ENCODE measurements around the gene OTOG.

Gene OTOG

GRCh38 chr11:17561526-17561925, 14.5 kb downstream of the OTOG start:
- no peak for DNase-seq

DNA sequence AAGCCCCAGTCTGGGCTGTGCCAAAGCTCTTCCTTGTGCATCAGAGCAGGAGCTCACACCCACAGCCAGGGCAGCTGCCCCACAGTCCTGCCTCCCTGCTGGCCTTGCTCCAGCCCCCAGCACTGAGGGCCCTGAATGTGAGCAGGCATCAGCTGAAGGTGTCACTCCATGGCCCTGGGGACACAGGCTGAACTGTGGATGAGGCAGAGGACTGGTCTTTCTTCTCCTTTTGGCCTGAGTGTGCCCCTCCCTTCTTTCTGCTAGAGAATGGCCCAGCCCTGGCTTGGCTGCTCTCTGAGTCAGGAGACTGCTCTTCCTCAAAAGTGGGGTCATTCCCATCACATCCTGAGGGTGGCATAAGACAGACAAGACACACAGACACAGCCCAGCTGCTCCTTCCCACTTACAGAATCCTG, 16.2 kb downstream of the OTOG start:
- DNase-seq = no peak

- no peak for DNase-seq
These were observed 17.1 kb downstream of the OTOG start for GRCh38 chr11:17563961-17564686.

DNA sequence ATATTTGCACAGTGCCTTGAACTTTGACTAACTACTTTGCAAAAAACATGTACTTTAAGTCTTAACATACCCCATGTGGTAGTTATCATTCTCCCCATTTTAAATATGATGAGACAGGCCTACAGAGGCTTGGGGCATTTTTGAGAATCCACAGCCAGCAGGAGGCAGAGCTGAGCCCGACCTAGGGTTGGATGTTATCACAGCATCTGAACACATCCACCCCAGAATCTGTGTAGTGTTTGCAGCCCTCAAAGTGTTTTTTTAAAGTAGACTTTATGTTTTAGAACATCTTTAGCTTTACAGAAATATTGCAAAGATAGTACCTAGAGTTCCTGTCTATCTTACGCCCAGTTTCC, 17.6 kb downstream of the OTOG start:
- no peak for DNase-seq

DNA sequence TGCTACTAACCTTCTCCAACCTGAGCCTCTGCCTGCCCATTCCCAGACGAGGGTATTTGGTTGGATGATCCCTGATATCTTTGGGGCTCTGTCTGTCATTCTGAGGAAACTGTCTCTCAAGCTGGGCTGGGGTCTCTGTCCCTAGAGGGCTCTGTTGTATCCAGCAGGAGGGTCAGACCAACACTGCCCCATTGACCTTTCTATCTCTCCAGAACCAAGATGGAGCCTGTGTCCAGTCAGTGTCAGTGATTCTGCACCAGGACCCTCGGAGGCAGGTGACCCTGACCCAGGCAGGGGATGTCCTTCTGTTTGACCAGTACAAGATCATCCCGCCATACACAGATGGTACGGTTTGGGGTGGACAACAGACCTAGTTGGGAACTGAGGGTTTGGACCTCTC, 21.9 kb downstream of the OTOG start:
- DNase-seq = no peak

DNA sequence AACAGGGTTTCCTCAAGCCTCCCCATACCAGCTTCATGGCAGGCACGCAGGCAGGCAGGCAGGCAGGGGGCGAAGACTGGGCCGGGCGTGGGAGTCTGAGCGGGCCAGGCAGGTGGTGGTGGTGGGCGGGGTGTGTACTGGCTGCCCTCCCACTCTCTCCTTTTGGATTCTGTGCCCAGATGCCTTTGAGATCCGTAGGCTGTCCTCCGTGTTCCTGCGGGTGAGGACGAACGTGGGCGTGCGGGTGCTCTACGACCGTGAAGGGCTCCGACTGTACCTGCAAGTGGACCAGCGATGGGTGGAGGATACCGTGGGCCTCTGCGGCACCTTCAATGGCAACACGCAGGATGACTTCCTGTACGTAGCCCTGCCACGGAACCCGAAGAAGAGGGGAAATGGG, 23.0 kb downstream of the OTOG start:
- no peak for DNase-seq

DNA sequence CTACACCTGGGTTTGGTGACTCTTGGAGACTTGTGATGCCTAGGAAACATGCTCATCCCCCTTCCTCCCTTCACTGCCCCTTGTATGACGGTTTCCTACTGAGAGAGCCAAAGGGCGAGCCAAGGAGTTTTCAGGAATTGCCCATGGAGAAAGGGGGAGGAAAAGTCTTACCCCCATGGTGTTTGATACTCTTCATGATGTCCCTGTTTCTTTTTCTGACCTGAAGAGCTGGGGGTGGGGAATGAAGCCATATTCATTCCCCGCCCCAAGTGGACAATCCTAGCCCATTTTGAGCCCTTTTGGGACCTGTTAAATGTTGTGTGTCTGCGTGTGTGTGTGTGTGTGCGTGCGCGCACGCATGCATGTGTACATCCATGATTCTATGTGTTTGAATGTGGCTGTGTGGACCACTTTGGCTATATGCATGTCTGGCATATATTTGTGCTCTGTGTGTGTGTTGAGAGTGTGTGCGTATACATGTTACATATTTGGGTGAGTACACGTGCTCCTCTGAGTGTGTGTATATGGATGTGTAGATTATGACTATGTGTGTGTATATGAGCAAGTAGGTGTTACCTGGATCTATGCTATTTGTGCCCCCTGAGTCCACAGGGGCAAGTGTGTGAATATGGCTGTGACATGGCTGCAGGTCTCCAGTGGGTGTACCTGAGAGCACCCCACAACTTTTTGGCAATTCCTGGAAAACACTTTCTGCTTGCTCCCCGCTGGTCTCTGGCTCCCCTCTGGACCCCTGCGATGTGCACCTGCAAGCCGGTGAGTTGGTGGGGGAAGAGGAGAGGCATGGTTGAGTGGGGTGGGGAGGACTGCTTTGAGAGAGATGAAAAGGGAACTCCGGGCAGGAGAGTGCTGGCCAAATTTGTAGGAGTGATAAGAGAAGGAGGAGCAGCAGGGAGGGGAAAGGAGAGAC, 24.6 kb downstream of the OTOG start:
- DNase-seq = no peak

- no peak for DNase-seq
These were observed 25.3 kb downstream of the OTOG start for GRCh38 chr11:17572359-17572690.

- no peak for DNase-seq
These were observed 25.9 kb downstream of the OTOG start for GRCh38 chr11:17572791-17573460.

GRCh38 chr11:17573526-17573925, 26.5 kb downstream of the OTOG start:
- no peak for DNase-seq

- no peak for DNase-seq
These were observed 27.4 kb downstream of the OTOG start for GRCh38 chr11:17574141-17575091.

DNA sequence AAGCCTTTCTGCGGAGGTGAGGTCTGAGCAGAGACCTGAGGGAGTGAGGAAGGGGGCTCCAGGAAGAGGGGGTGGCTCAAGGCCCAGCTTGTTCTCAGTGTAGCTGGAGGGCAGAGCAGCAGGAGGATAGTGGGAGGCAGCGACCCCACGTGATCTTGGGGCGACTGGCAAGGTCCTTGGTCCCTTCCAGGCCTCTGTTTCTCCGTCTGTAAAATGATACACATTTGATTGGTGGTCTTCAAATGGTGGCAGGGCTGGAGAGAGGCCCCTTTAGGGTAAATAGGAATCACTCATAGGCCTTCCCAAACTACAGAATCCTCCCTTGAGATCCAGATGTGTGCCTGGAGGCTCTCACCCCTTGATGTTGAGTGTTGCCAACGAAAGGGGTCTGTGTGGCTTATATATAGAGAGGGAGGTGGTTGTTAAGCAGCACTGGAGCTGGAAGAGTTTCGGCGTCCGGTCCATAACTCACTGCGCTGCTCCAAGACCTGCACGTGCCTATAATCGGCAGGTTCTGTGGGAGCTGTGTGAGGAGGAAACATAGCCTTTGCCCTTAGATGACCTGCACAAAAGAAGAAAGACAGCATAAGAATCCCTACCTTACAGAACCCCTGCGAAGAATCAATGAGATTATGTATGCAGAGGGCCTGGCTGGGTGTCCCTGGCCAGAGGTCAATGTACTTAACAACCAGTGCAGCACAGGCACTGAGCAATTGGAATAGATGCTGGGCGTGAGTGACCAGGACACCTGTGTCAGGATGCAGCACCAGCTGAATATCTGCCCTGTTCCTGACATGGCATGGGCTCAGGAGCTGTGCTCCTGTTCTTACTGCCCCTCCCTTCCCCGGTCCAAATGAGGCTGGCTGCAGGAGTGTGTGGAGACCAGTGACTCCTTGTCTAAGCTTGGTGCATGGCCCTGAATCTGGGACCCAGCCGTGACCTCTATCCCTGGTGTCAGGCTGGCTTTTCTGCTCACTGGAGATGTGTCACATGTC, 28.7 kb downstream of the OTOG start:
- DNase-seq = no peak

GRCh38 chr11:17578296-17578695, 31.2 kb downstream of the OTOG start:
- DNase-seq = no peak

DNA sequence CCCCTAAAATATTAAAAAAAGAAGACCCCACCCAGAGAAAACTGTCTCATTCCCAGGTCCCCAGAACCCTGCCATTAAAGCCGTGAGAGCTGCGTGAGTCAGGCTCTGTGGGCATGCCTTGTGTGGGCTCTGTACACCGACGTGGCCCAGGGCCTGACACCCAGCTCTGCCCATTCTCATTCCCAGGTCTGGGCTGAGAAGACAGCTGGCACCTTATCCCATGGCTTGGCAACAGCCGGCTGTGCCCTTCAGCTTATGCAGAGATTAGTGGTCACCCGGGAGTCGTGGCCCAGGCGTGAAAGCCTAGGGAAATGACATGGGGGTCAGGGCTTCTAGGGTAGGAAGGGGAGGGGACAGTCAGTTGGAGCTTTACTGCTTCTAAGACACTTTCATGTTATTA, 31.9 kb downstream of the OTOG start:
- no peak for DNase-seq

- no peak for DNase-seq
These were observed 32.4 kb downstream of the OTOG start for GRCh38 chr11:17579451-17579850.

DNA sequence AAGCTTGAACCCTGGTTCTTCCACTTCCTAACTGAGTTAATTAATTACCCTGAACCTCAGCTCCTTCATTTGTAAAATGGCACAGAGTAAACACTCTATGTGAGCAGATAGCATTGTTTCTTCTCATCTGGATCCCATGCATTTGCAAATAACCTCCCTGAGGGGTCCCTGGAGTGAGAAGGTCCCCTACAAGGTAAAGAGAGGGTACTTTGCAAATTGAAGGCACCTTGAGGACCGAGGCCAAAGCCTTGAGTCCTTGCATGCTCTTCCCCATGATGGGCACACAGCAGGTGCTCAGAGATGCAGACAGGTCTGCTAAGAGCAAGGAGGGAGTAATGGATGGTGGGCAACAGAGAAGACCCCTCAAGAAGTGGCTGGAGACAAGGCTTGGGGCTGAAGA, 33.2 kb downstream of the OTOG start:
- DNase-seq = no peak

DNA sequence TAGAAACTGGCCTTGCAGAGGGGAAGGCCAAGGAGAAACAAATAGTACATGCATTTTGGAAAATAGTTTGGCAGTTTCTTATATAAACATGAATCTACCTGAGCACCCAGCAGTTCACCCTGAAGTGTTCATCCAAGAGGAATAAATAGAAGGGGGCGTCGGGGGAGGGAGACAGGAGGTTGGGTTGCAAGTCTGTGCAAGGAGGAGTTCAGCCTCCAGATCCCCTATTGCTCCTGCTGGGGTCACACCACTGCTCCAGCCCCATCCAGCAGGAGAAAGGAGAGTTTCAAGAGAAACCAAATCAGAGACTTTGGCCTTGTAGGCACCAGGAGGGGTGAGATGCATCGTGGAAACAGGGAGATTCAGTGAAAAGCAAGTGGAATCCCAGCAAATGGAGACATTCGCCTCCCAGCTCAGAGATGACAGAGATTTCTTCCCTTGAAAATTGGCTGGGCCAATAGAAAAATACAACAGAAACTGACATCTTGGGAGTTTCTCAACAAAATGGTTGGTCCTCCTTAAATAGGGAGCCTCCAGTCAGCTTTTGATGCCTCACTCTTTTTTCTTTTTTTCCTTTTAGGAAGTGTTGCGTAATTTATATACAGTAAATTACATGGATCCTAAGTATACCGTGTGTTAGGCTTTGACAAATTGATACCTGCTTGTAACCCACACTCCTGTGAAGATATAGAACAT, 34.1 kb downstream of the OTOG start:
- no peak for DNase-seq

- no peak for DNase-seq
These were observed 34.6 kb downstream of the OTOG start for GRCh38 chr11:17581732-17582053.

DNA sequence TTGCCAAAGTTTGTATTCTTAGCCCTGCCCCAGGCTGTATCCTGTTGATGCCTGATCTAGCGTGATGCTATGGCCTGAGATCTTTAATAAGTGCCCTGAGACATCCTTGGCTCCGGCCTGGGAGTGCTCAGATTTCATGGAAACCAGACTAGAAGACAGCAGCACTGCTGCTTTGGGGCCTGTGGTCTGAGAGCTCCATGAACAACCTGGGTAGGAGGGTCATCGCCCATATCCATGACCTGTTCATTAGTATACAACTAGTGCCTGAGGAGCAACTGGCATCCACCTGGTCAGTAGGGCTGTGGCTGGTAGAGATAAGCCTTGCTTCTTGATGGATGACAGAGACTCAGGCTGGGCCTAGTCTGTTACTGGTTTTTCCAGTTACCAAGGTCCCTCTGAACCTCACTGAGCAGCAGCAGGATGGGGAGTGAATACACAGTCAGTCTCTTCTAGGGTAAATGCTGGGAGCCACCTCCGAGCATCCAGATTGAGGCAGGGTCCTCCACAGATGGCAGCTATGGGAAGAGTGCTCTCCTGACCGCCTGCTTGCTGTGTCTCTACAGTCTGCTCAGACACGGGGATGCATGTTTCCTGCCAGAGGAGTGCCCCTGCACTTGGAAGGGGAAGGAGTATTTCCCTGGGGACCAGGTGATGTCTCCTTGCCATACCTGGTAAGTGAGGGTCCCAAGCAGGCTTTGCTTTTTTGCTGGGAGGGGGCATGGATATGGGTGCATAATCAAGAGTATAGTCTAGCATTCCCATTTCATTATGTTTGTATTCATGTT, 39.0 kb downstream of the OTOG start:
- no peak for DNase-seq

DNA sequence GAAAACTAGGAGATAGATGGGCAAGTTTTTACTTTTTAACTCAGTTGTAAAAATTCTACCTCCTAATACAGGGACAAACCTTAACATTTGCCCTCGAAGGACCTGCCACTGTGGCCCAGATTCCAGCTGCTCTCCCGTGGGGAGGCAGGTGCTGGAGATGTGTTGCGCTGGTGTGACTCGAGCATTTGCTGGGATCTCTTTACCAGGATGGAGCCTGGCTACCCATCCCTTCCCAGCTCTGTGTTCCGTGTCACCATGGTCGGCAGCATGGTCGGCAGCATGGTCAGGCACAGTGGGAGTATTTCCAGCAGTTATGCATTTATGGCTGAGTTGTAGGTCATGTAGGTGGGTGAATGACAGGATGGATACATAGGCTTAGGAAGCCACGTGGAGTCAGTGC, 41.1 kb downstream of the OTOG start:
- DNase-seq = no peak

Data from CD4-positive, alpha-beta T cell treated with Interferon alpha-2 for 1 hour (primary cell).